Measurements from ENCODE around the gene TLR5. TPM values are rescaled to one million over a fixed set of nuclear protein-coding genes. Genes with fewer than 3 reads are reported as not detected.

TLR5 gene
- total and polyA plus RNA-seq, 2 of the 4 experiments (the other 2 are of a cell fraction) = 0.09 to 0.18 TPM

GRCh38 chr1:223083831-223084230 is 59.2 kb downstream of the TLR5 start:
- no peak overlapping the region for H2BK15ac ChIP-seq (ENCODE audit: low read depth, low read length)
- no peaks in the 10 kb centered on the region for H3K79me1 ChIP-seq (ENCODE audit: low read depth in 1 of 2, low read length in 2 of 2)
- H2AK5ac ChIP-seq (ENCODE audit: low read depth, low read length) = no peak overlapping the region
- no peaks in the 10 kb centered on the region for H3K9me1 ChIP-seq (ENCODE audit: insufficient read depth, low read length)
- H3K18ac ChIP-seq (ENCODE audit: low read depth, low read length) = no peak overlapping the region
- no peak overlapping the region for H3K27ac ChIP-seq (ENCODE audit: insufficient read depth, low read length)
- H4K20me1 ChIP-seq (ENCODE audit: insufficient read depth, low read length) = no peaks in the 10 kb centered on the region
- H2AFZ ChIP-seq (replicated peaks; ENCODE audit: low read length, poor library complexity) = no peak overlapping the region
- no peak overlapping the region for H2BK5ac ChIP-seq (ENCODE audit: low read depth, low read length, poor library complexity, severe bottlenecking)
- H3K14ac ChIP-seq (replicated peaks; ENCODE audit: low read depth, low read length) = no peak overlapping the region
- ChIA-PET CTCF (no interaction called here), POLR2A (ENCODE audit: unreplicated experiment) (no interaction called here)
- no peak overlapping the region for H4K8ac ChIP-seq (ENCODE audit: low read depth in 2 of 2, low read length in 2 of 2)
- peaks cover 54% of the 10 kb centered on the region for H3K27me3 ChIP-seq (ENCODE audit: control insufficient read depth, insufficient read depth, low read length)
- WGBS, 2 experiments (ENCODE audit: extremely low coverage in 2 of 2, insufficient read length in 1 of 2) = no CpG with 5 or more reads among the region's 15 CpGs
- no peak overlapping the region for H4K5ac ChIP-seq (ENCODE audit: low read depth, low read length)
- H3K4ac ChIP-seq (ENCODE audit: low read depth, low read length) = no peak overlapping the region
- H3K56ac ChIP-seq (ENCODE audit: extremely low read depth, insufficient read depth, low read length) = no peak overlapping the region
- no peak for ATAC-seq (ENCODE audit: low read depth)
- H3K23ac ChIP-seq (ENCODE audit: low read depth, low read length) = no peak overlapping the region
- no peak overlapping the region for H3K9ac ChIP-seq (ENCODE audit: low read depth, low read length)
- H2AK9ac ChIP-seq (replicated peaks; ENCODE audit: low read depth, low read length, poor library complexity) = no peak overlapping the region
- intact Hi-C loops (cut with micrococcal nuclease) = no loop called here
- dilution Hi-C loops (cut with HindIII; ENCODE audit: low sequenced_read_pairs, unreplicated experiment) = loop anchor here (25.0 kb wide), 1 partner anchor 297 kb away; no protein-coding TSS in a partner anchor
- H3K4me2 ChIP-seq (ENCODE audit: low read depth, low read length) = no peak overlapping the region
- H3K4me3 ChIP-seq (ENCODE audit: insufficient read depth, low read depth, low read length) = no peak overlapping the region
- H2BK20ac ChIP-seq (ENCODE audit: low read depth, low read length) = no peak overlapping the region
- no peak for DNase-seq
- no TSS peak for BruUV-seq (replicated peaks)
- H3K4me1 ChIP-seq (ENCODE audit: control insufficient read depth, insufficient read depth, low read length) = no peaks in the 10 kb centered on the region
- in situ Hi-C loops (cut with MboI; ENCODE audit: low sequenced_read_pairs) = no loop called here
- TF ChIP-seq SMC3 (IDR thresholded peaks at IDR 0.05; ENCODE audit: low read depth, low read length) (no peak), MXI1 (IDR thresholded peaks at IDR 0.05; ENCODE audit: borderline replicate concordance, low read depth, low read length) (no peak), CTCF (conservative IDR thresholded peaks at IDR 0.05; ENCODE audit: low read depth, low read length) (no peak), RCOR1 (IDR thresholded peaks at IDR 0.05; ENCODE audit: insufficient replicate concordance, low read length) (no peak), BHLHE40 (IDR thresholded peaks at IDR 0.05; ENCODE audit: low read depth, low read length) (no peak)
- no peaks in the 10 kb centered on the region for H3K36me3 ChIP-seq (ENCODE audit: control insufficient read depth, insufficient read depth, low read length)
- H4K91ac ChIP-seq (ENCODE audit: insufficient read depth, low read depth, low read length) = no peak overlapping the region
- H3K9me3 ChIP-seq (ENCODE audit: control insufficient read depth, insufficient read depth, low read length) = no peaks in the 10 kb centered on the region
- no peak overlapping the region for H2BK120ac ChIP-seq (ENCODE audit: low read depth, low read length)
